ENCODE results near the gene DCUN1D5.

DNA sequence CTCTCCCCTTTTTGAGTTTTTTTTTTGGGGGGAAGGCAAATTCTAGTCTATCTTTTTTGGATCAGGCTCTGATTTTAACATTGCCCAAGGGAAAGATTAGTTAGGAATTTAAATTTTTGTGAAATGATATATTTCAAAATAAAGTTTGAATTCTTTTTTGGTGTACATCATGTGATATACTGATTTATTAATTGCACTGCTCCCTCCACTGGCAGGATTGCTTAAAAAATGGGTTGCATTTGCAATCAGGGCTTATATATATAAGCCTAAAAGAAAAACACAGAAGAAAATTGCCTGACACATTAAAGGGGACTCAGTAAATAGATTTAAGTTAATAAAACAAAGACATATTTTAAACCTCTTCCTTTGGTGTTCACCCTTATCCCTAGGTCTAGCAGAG is 18.4 kb upstream of the DCUN1D5 start:
- TF ChIP-seq, protein P1, sequence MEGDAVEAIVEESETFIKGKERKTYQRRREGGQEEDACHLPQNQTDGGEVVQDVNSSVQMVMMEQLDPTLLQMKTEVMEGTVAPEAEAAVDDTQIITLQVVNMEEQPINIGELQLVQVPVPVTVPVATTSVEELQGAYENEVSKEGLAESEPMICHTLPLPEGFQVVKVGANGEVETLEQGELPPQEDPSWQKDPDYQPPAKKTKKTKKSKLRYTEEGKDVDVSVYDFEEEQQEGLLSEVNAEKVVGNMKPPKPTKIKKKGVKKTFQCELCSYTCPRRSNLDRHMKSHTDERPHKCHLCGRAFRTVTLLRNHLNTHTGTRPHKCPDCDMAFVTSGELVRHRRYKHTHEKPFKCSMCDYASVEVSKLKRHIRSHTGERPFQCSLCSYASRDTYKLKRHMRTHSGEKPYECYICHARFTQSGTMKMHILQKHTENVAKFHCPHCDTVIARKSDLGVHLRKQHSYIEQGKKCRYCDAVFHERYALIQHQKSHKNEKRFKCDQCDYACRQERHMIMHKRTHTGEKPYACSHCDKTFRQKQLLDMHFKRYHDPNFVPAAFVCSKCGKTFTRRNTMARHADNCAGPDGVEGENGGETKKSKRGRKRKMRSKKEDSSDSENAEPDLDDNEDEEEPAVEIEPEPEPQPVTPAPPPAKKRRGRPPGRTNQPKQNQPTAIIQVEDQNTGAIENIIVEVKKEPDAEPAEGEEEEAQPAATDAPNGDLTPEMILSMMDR (IDR thresholded peaks at IDR 0.05): no peak
- no peak for TF ChIP-seq POLR2A (IDR thresholded peaks at IDR 0.05)

All from breast epithelium (tissue), 3 donors.